HG02970 (cell line): ENCODE data around the gene A2M.

ENCODE experiments used
- ATAC-seq: cut with Tn5 transposase; IDR thresholded peaks from one replicate; pipeline ENCODE4 v1.9.1; 2021; ENCODE audit warnings: mild to moderate bottlenecking, moderate library complexity, moderate number of reproducible peaks; ENCODE audit not compliant: unreplicated experiment, low FRiP score

A2M gene

DNA sequence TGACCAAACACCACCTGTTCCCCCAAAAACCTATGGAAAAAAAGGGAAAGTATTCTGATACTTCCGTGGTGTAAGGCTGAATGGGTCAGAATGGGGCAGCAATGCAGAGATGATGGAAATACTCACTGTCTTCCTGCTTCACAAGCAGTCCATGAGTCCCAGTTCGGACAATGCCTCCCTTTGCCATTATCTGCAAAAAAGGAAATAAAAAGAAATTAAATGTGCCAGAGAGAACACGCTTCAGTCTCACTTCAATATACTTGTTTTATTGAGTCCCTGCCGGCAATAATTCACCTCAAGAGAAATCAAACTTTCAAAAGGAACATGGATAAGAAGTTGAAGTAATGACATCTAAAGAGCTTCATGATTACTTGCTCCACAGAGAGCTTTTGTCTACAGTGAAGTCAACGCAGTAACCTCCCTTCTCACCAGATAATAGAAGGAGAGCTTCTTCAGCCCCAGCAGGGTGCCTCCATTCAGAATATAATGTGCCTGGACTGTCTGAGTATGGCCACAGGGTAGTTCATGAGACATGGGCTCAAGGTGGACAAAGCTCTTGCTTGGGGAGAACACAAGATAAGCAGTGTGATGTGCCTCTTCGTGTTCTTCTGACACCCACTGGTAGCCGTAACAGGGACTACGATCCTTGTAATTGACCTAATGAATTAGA is 14.6 kb downstream of the A2M start:
- ATAC-seq = no peak

DNA sequence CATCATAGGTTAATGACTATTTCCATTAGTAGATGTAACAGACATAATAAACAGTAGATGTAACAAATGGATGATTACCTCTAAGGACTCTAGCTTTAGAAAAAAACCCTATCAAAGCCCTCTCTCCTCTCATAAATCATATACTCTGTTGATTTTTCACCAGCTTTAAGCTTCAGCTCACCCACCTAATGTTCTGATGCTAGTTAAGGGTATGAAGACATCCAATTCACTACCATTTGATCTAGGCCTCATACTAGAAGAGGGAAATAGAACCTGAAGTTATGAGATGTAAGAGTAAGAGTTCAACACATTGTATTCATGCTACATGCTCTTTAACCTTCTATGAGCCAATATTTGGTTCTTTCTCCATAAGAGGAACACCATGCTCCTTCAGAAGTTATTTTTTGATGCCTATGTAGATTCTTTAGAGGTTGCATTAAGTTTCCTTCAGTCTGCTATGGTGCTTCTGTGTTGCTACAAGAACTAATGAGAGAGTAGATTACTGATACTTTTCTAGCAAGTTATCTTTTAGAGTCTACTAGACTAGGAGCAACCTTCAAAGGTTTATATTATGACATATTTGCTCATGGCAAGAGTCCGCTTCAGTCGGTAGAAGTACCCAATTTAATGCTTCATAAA is 16.0 kb downstream of the A2M start:
- no peak for ATAC-seq

DNA sequence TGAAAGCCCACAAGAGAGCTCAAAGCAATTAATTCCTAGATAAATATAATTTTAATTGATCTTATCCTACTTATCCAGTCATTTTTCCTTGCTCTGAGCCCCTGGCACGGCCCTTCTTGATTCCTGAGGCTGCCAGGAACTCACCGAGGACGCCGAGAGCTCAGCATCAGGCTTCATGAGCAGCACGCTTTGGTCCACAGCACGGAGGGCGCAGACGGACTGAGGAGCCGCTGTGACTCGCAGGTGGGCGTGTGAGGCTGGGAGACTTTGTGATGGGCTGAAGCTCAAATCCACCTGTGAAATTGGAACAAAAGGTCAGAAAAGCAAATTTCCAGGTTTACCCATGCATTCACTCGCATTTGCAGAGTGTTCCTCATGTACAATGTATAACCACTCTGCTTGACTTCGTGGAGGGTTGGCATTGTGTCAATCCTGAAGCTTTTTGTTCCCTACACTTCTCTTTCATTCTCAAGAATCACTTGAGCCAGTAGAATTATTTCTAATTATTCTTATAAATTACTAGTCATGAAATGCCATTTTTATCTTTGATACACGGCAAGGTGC is 17.2 kb downstream of the A2M start:
- ATAC-seq = no peak

DNA sequence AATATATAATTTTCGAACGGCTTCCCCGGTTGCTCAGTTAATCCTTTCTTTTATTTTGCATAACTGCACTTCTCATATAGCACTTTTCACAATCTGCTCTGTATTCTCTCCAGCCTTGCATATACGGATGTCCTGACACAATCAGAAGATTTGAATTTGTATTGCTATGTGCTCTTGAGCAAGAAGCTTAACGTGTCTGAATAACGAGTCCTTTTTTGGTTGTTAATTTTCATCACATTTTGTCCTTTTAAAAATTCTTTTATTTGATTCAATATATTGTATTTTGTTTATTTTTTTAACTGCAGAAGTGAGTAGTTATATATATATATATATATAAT is 17.6 kb downstream of the A2M start:
- no peak for ATAC-seq

DNA sequence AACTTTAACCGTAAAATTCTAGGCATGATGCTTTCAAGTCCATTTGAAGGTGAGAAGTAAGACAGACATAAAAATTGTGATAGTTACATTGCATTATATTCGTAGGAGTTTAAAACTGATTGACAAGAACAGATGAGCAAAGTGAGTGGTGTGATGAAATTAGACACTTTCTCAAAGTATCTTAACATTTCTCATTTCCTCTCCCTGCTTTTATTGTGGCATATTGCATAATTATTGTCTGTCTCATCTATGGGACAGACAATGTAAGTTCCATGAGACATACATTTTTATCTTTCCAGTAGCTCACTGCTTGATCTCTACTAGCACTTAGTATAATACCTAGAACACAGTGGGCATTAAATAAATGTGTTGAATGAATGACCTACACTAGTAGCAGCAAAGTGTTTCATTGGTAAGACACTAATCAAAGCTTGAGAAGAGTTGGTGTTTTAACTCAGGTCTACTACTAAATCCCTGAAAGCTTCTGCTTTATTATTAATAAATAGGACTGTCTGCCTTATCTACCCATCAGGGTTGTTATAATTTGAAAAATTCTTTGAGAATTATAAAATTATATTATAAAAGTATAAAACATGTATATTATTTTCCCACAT is 19.0 kb downstream of the A2M start:
- ATAC-seq = no peak

DNA sequence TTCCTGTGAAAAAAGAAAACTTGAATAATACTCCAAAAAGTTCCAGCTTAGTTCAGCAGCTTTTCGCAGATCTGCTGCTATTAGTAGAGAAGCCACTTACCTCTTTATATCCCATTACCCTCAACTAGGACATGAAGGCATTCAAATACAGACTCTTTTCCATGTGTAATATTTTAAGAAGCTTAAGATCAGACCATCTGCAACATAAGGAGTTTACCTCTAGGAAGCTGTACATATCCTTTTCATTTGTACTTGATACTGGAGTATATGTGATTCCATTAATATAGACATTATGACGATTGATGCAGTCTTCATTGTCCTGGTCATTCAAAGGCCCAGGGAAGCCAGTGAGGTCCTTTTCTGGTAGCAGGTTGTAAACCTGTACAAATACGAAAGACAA is 20.4 kb downstream of the A2M start:
- no peak for ATAC-seq

DNA sequence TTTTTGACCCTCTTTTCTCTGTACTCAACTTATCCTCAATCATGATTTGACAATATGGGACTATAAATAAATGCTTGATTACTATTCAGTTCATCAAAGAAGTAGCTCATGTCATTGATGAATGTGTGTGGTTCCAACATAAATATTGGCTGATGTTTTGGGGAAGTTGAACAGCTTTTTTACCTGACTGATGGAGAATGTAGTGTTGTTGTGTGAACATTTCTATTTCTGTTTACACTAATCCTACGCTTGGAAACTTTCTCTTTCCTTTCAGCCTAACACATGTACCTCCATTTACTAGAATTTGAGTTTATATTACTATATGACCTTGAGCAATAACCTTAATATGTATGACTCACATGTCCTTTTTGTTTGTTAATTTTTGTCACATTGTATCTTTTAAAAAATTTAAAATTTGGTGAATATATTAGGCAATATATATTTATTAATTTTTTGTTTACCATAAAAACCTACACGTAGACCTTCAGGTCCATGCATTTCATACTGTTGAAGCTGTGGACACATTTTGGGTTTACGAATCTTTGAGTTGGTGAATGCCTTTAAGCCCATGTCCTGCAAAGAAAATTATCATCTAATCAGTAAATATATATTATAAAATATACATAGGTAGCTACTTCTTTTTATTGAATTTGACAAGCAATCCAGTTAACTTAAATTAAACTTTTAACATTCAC is 21.1 kb downstream of the A2M start:
- no peak for ATAC-seq

DNA sequence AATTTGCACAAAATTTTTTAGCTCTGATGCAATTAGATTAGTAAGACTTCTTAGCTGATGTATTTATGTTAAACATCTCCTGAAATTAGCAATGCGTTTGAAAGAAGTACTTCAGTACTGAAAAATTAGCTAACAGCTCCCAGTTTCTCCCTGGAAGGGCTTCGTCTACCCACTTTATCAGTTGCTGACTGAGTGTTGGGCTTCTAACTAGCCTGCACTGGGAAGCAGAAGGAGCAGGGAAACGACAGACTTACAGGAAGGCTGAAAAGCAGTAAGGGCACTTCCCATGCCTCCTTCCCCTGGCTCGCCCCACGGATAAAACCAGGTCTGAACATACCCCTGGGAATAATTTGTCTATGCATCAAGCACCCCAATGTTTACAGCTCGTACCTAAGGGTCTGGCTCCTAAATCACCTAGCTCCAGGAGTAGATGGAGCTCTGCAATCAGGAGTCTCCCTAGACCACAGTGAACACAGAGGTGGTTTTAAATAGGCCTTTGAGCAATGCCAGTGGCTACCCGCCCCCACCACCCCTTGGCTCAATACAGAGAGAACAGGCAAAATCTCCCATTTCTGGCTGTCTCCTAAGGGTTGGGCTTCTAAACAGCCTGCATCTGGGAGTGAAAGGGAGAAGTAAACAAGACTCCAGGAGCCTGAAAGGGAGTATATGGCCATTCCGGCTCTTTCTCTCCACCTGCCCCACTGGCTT is 23.7 kb downstream of the A2M start:
- no peak for ATAC-seq

DNA sequence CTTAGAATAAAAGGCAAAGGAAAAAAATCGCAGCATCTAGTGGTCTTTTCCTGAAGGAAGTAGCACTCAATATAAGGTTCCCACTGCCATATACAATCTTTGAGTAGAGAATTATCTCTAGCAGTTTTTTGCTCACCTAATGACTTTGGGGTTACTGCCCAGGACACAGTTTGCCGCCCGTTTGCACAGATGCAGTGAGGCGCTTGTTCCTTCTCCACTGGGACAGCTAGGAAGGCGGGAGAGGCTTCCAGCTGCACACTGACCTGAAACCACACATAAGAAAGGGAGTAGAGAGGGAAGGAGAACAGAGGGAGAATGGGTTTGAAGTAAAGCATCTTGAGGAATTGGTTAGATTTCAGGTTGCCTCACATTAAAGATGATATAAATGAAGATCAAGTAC is 25.5 kb downstream of the A2M start:
- ATAC-seq = no peak

DNA sequence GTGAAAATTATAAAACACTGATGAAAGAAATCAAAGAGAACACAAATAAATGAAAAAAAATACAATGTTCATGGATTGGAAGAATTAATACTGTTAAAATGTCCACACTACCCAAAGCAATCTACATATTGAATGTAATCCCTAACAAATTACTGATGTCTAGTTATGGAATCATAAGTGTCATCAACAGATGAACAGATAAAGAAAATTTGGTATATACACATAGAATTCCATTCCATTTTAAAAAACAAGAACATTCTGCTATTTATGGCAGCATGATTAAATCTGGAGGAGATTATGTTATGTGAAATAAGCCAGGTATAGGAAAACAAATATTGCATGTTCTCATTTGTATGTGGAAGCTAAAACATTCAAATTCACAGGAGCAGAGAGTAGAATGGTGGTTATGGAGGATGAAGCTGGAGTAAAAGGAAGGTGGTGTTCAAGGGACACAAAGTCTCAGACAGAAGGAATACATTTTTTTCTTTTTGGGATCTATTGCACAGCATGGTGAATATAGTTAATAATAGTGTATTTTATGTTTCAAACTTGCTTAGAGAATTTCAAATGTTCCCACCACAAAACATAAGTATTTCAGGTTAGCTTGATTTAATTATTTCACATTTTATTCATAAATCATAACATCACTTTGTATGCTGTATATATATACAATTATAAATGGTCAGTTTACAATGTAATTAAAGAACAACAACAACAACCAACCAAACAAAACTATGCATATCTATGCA is 28.5 kb downstream of the A2M start:
- no peak for ATAC-seq

DNA sequence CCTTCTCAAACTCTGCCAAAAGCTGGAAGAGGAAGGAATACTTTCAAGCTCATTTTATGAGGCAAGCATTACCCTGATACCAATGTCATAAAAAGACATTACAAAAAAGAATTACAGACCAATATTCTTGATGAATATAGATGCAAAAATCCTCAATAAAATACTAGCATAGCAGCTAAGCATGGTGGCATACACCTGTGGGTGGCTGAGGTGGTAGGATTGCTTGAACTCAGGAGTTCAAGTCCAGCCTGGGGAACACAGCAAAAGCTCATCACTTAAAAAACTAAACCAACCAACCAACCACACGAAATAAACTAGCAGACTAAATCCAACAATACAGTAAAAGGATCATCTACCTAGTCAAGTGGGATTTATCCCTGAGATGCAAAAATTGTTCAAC is 29.6 kb downstream of the A2M start:
- no peak for ATAC-seq

DNA sequence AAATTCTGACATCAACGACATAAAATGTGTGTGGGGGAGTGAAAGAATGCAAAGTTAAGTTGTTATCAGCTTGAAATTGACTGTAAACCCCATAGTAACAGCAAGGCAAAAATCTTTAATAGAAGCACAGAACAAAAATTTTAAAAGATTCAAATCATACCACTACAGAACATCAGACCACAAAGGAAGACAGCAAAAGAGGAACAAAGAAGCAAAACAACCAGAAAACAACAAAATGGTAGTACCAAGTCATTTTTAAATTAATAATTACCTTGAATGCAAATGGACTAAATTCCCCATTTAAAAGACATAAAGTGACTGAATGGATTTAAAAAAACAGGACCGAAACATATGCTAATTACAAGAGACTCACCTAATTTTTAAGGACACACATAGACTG is 31.3 kb downstream of the A2M start:
- no peak for ATAC-seq

DNA sequence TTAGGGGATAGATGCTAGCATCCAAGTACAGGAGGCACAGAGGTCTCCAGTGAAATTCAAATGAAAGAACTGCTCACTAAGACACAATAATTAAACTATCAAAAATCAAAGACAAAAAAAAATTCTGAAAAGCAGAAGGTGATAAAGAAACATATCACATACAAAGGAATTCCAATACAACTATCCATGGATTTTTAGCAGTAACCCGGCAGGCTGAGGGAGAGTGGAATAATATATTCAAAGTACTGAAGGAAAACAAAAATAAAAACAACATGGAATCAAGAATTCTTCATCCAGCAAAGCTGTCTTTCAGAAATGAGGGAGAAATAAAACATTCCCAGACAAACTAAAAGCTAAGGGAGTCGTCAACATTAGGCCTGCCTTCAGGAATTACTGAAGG is 31.9 kb downstream of the A2M start:
- no peak for ATAC-seq

DNA sequence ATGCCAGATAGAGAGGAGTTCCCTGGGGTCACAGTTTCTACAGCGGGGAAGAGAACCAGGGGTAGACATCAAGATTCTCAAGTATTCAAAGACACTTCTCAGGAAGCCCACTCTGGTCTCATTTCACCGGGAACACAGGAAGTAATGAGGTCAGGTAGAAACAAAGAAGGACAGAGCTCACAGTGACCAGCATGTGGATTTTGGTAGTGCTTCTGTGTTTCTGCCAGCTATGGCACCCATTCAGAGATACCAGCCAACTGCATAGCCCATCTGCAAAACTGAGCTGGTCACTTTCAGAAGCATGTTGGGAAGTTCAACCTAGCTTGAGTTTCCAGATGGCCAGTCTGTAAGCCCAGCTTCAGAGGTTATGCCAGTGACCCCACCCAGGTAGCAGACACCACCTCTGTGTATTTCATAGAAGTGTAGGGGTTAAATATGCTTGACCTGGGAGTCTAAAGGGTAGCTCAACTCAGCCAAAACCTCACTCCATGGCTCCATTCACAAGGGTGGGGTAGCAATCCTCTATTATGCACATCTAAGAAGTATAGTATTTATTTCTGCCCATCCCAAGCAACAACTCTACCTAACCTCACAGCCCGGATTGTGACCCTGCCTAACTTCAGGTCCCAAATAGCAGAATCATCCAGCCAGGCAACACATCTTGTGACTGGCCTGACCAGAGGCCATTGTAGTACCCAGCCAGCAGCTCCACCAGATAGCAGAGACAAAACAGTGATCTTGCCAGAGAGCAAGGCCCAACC is 33.9 kb downstream of the A2M start:
- no peak for ATAC-seq

DNA sequence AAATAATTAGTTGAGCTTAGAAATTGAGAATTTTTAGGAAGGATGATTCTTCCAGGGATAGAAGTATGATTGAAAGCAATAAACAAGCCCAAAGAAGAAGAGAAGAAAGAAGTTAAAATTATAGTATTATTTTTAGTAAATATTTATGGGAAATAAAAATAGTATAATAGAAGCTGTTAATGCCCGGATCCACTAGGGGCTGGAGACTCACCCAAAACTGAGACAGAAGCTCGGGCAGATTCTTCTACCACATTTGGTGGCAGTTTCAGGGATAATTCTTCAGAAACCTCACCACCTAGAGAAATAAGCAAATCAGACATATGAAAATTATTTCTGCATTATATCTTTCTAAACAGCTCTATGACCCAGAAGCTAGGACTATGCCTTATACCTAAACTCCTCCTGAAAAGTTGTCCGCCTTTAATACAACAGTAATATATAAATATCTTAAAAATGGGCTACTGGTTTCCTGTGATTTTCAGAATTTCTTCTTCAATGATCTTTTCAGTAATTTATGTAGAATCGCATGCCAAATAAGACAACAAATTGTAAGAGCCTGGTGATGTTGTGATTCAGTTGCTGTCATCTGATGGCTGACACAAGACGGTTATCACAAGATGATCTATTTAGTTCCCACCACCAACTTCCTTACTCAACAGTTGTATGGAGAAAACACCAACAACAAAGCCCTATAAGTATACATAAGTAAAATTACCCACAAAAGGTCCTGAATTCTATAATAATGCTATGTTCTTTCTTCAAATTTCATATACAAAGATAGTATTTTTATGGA is 35.6 kb downstream of the A2M start:
- no peak for ATAC-seq

DNA sequence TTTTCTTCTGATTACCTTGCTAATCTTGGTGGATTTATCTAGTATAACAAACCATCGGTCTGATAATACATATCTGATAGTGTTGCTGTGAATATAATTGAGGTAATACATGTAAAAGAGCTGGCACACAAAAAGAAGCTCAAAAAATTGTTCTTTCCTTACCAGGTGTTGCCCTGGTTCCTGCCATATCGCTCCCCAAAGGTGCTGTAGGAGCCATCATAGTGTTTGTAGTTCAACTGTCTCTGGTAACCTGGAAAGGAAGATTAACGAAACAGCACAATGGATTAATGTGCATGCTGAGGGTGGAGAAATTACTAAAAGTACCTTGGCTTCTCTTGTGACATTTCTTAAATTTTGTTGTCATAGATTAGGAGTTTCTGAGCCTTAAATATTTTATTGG is 36.6 kb downstream of the A2M start:
- no peak for ATAC-seq

DNA sequence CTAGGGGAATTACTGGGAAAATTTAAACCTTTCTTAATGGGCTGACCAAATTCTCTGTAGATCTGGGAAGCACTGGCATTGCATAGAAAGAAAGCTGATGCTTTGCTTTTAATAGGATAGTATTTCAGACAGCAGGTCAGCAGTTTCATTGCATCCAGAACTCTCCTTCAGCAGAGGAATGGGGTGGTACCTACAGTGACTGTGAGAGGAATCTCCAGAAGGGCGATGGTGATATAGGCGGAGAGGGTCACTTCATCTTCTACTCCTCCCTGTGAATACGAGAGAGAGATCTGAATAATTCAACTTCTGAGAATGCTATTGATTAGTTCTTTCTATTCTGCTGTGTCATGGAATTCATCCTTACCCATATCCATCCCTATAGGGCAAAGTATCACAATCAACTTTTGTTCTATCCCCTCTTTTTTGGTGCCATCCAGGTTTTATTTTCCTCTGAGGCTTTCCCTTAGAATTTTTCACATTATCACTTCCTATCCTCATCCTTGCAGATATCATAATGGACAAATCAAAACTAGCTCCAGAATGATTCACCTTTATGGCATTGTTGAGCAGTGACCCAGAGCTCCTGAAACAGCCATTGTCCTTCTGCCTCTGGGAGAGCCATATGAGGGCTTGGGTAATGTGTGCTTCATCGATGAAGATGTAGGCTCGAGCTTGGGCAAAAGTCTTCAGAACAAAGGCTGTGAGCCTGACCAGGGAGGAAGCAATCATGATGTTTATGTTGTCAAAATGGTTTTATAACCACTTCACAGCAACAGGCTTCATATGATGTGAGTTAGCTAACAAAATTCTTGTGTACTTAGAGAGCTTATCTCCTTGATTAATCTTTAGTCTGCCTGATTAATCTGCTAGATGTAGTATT is 38.3 kb downstream of the A2M start:
- ATAC-seq = no peak

DNA sequence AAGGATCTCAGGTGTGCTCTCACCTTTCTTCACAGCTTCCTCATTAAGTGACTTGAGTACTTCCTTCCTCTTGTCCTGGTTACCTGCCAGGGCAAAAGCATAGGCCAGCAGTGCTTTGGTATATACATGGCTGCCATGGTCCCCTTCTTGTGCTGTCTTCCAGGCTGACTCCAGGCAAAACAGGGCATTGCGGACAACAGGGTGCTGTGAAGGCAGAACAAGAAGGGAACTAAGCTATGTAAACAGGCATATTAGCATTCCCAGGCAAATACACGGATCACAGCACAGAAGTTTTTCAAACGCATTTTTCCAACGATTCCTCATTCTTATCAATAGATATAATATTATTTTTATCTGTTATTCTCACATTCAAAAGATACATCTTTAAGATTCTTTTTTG is 39.0 kb downstream of the A2M start:
- ATAC-seq = no peak
